GM12801 (cell line): ENCODE results near the gene ITM2B.

ENCODE experiments used
- TF ChIP-seq, protein P1 (sequence below): IDR thresholded peaks from one replicate; pipeline ENCODE4 v1.5.1; 2011; ENCODE audit warnings: control low read depth; ENCODE audit not compliant: insufficient read length; ENCODE audit errors: extremely low read depth

ITM2B gene

DNA sequence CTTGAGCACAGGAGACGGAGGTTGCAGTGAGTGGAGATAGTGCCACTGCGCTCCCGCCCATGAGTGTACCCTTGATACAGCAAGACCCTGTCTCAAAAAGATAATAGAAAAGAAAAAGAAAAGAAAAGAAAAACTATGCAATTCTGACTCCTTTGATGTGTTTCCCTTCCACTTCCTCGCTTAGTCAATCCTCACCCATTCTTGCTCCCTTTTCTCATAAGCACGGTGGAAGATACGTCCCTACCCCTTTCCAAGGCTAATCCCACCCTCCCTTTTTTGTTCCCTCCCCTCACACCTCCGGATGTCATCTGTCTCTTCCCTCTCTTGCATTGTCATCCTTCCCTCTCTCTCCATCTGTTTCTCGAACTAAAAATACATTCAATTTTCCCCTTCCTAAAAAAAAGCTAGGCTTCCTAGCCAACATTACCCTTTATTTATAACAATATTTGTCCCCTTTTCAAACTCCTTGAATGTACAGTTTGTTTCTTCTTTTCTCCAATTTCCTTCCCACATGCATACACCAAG lies 40.5 kb upstream of the ITM2B start:
- TF ChIP-seq, protein P1, sequence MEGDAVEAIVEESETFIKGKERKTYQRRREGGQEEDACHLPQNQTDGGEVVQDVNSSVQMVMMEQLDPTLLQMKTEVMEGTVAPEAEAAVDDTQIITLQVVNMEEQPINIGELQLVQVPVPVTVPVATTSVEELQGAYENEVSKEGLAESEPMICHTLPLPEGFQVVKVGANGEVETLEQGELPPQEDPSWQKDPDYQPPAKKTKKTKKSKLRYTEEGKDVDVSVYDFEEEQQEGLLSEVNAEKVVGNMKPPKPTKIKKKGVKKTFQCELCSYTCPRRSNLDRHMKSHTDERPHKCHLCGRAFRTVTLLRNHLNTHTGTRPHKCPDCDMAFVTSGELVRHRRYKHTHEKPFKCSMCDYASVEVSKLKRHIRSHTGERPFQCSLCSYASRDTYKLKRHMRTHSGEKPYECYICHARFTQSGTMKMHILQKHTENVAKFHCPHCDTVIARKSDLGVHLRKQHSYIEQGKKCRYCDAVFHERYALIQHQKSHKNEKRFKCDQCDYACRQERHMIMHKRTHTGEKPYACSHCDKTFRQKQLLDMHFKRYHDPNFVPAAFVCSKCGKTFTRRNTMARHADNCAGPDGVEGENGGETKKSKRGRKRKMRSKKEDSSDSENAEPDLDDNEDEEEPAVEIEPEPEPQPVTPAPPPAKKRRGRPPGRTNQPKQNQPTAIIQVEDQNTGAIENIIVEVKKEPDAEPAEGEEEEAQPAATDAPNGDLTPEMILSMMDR = no peak

DNA sequence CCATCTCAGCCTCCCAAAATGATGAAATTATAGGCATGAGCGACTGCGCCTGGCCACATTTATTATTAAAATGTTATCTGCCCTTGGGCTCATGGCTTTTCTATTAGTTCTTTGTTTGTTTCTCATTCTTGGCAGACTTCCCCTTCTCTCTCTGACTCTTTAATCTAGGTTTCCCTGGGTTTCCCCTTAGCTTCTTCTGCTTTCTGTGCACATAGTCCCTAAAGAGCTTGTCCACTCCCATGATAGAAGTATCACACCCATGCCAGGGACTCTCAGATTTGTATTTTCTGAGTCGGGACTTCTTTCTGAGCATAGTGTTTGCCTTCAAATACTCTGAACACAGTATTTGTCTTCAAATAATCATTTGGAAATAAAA lies 38.6 kb upstream of the ITM2B start:
- TF ChIP-seq, protein P1 = no peak

DNA sequence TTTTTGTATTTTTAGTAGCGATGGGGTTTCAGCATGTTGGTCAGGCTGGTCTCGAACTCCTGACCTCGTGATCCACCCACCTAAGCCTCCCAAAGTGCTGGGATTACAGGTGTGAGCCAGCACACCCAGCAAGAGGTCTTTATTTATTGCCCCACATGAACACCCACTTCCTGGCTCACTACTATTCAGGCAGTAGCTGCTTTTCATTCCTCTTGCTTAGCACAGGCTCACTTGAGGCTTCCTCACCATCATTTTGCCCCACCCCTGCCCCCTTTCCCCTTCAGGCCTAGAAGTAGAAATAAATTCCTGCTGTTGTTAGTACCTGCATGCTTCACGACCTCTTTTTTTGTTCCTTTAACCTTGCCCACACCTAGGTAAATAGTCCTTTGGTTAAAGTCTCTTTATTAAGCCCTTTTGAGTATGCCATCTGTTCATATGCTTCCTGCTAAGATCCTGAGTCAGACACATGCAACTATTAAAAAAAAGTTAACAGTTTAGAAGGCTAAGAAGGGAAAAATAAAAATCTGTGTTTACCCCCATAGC lies 33.5 kb upstream of the ITM2B start:
- TF ChIP-seq, protein P1 = no peak

DNA sequence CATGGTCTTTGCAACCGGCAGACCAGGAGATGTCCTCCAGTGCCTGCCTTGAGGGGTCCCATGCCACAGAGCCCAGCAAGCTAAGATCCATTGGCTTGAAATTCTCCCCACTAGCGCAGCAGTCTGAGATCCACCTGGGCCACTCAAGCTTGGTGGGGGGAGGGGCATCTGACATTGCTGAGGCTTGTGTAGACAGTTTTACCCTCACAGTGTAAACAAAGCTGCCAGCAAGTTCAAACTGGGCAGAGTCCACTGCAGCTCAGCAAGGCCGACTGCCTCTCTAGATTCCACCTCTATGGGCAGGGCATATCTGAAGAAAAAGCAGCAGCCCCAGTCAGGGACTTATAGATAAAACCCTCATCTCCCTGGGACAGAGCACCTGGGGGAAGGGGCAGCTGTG lies 32.0 kb upstream of the ITM2B start:
- TF ChIP-seq, protein P1 = no peak

DNA sequence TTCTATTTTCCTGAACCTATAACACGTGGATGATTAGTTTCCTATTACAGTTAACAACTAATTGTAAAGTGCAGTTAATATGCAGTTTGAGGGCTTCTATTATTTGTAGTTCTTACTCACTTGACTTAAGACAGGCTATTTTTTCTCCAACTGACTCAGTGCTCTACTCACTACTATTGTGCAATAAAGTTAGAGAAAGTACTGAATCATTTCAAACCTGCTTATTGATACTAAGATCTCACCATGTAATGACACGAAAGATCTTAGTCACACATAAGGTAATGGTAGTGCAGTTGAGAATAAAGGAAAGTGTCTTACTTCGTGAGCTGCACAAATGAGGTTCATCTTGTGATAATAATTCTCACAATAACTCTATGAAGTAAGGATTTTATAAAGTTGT lies 22.8 kb upstream of the ITM2B start:
- TF ChIP-seq, protein P1 = no peak

DNA sequence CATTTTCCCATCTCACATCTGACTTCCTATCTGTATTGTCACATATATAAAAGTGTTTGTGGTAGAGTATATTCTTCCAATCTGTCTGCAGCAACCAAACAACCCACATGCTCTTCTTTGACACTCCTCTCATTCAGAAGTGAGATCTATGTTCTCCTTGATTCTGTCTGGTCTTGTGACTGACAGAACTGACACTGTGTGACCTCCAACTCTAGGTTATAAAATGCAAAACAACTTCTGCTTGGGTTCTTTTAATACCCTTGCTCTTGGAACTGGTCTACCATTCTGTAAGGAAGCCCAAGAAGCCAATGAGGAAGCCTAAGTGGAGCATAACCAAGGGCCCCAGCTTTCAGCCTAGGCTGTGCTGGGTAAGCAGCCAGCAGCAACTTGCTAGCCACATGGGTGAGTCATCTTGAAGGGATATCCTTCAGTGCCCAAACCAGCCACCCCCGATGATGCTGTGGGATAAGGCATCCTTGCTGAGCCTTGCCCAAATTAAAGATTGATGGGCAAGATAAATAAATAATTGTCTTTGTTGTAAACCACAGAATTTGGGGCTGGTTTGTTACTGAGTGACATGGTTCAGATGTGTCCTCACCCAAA lies 18.4 kb upstream of the ITM2B start:
- TF ChIP-seq, protein P1 = no peak

DNA sequence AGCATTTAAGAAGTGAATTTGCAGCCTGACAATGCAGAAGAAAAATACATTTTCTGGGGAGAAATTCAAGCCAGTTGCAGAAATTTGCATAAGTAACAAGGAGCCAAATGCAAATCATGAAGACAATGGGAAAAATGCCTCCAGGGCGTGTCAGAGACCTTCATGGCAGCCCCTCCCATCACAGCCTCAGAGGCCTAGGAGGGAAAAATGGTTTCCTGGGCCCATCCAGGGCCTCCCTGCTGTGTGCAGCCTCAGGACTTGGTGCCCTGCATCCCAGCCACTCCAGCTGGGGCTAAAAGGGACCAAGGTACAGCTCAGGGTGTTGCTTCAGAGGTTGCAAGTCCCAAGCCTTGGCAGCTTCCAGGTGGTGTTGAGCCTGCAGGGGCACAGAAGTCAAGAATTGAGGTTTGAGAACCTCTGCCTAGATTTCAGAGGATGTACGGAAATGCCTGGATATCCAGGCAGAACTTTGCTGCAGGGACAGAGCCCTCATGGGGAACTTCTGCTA lies 16.7 kb upstream of the ITM2B start:
- TF ChIP-seq, protein P1 = no peak
